IMR-90 (cell line): Measurements from ENCODE around the gene ZNF384. TPM values are rescaled to one million over a fixed set of nuclear protein-coding genes. Genes with fewer than 3 reads are reported as not detected.

Source experiments
- ATAC-seq: fragments of 200-7000 bp; cut with Tn5 transposase; 2 replicates; pipeline ENCODE4 v1.9.1; 2020; ENCODE audit warnings: low read depth, mild to moderate bottlenecking, moderate library complexity
- BruUV-seq: library from RNA; stranded (reverse); fragments of 400-500 nt; replicated peaks from 2 replicates; lab custom pipeline; 2021; lab: Mats Ljungman, UMichigan
- CTCF ChIA-PET: fragments of 300-600 bp; formaldehyde crosslinking; extraction: SDS; loops from one replicate; lab custom pipeline; 2021; ENCODE audit warnings: antibody characterized with exemption; lab: Yijun Ruan, JAX
- POLR2A ChIA-PET: fragments of 300-600 bp; sonication (Branson Sonifier 250); formaldehyde crosslinking; loops from one replicate; lab custom pipeline; 2022; ENCODE audit warnings: antibody characterized with exemption; ENCODE audit not compliant: unreplicated experiment; lab: Charles Lee
- DNase-seq: peaks from one replicate; pipeline ENCODE4 v3.0.0; 2013
- H2AFZ ChIP-seq: replicated peaks from 2 replicates; pipeline ENCODE3; 2013; ENCODE audit warnings: low read length, mild to moderate bottlenecking; ENCODE audit not compliant: poor library complexity
- H2AK5ac ChIP-seq: 2 replicates; pipeline ENCODE4 v1.6.1; 2013; ENCODE audit warnings: low read depth, low read length, inconsistent platforms
- H2AK9ac ChIP-seq: replicated peaks from 2 replicates; pipeline ENCODE3; 2013; ENCODE audit warnings: mild to moderate bottlenecking, low read depth, low read length, moderate library complexity; ENCODE audit not compliant: poor library complexity
- H2BK120ac ChIP-seq: 2 replicates; pipeline ENCODE4 v1.6.1; 2013; ENCODE audit warnings: low read depth, low read length, inconsistent platforms
- H2BK15ac ChIP-seq: 3 replicates; pipeline ENCODE4 v1.6.1; 2013; ENCODE audit warnings: low read depth, low read length, inconsistent platforms
- H2BK20ac ChIP-seq: 2 replicates; pipeline ENCODE4 v1.6.1; 2013; ENCODE audit warnings: low read depth, mild to moderate bottlenecking, inconsistent platforms, low read length, moderate library complexity
- H2BK5ac ChIP-seq: 2 replicates; pipeline ENCODE4 v1.6.1; 2013; ENCODE audit warnings: mild to moderate bottlenecking, low read depth, low read length, inconsistent platforms; ENCODE audit not compliant: poor library complexity, severe bottlenecking
- H3K14ac ChIP-seq: replicated peaks from 2 replicates; pipeline ENCODE4 v1.6.1; 2013; ENCODE audit warnings: low read depth, low read length, inconsistent platforms
- H3K18ac ChIP-seq: 2 replicates; pipeline ENCODE4 v1.6.1; 2013; ENCODE audit warnings: low read depth, low read length, control low read depth
- H3K23ac ChIP-seq: 2 replicates; pipeline ENCODE4 v1.6.1; 2013; ENCODE audit warnings: low read depth, low read length, inconsistent platforms
- H3K27ac ChIP-seq: 2 replicates; pipeline ENCODE4 v1.5.1; 2013; ENCODE audit warnings: mild to moderate bottlenecking, control low read depth, low read length; ENCODE audit not compliant: insufficient read depth
- H3K27me3 ChIP-seq: 2 replicates; pipeline ENCODE4 v1.6.1; 2013; ENCODE audit warnings: low read length; ENCODE audit not compliant: control insufficient read depth, insufficient read depth
- H3K36me3 ChIP-seq: 2 replicates; pipeline ENCODE4 v1.6.1; 2013; ENCODE audit warnings: low read length, mixed read lengths; ENCODE audit not compliant: control insufficient read depth, insufficient read depth
- H3K4ac ChIP-seq: 2 replicates; pipeline ENCODE4 v1.6.1; 2013; ENCODE audit warnings: low read depth, low read length, inconsistent platforms
- H3K4me1 ChIP-seq: 2 replicates; pipeline ENCODE4 v1.6.1; 2013; ENCODE audit warnings: low read length, mixed read lengths; ENCODE audit not compliant: control insufficient read depth, insufficient read depth
- H3K4me2 ChIP-seq: 2 replicates; pipeline ENCODE4 v1.6.1; 2013; ENCODE audit warnings: low read depth, mild to moderate bottlenecking, control low read depth, low read length, moderate library complexity
- H3K4me3 ChIP-seq: 2 replicates; pipeline ENCODE4 v1.5.1; 2013; ENCODE audit warnings: low read depth, mild to moderate bottlenecking, control low read depth, low read length, moderate library complexity; ENCODE audit not compliant: insufficient read depth
- H3K56ac ChIP-seq: 2 replicates; pipeline ENCODE4 v1.6.1; 2013; ENCODE audit warnings: low read length, inconsistent platforms; ENCODE audit not compliant: insufficient read depth; ENCODE audit errors: extremely low read depth
- H3K79me1 ChIP-seq, 2 experiments: 2 replicates each; pipeline ENCODE4 v1.6.1; 2013; ENCODE audit warnings: low read length in 2 of 2, inconsistent platforms in 1 of 2, low read depth in 1 of 2
- H3K9ac ChIP-seq: 2 replicates; pipeline ENCODE4 v1.6.1; 2013; ENCODE audit warnings: low read depth, low read length, control low read depth
- H3K9me1 ChIP-seq: 2 replicates; pipeline ENCODE4 v1.6.1; 2013; ENCODE audit warnings: low read length, inconsistent platforms; ENCODE audit not compliant: insufficient read depth
- H3K9me3 ChIP-seq: 2 replicates; pipeline ENCODE4 v1.6.1; 2013; ENCODE audit warnings: low read length; ENCODE audit not compliant: control insufficient read depth, insufficient read depth
- H4K20me1 ChIP-seq: 2 replicates; pipeline ENCODE4 v1.6.1; 2013; ENCODE audit warnings: low read length, inconsistent platforms; ENCODE audit not compliant: insufficient read depth
- H4K5ac ChIP-seq: 2 replicates; pipeline ENCODE4 v1.6.1; 2013; ENCODE audit warnings: mild to moderate bottlenecking, low read depth, low read length, control low read depth
- H4K8ac ChIP-seq, 2 experiments: 2 replicates each; pipeline ENCODE4 v1.6.1; 2013; ENCODE audit warnings: low read depth in 2 of 2, low read length in 2 of 2, control low read depth in 1 of 2, inconsistent platforms in 1 of 2
- H4K91ac ChIP-seq: 2 replicates; pipeline ENCODE4 v1.6.1; 2013; ENCODE audit warnings: low read depth, low read length, inconsistent platforms; ENCODE audit not compliant: insufficient read depth
- BHLHE40 ChIP-seq: fragments of 150-350 bp; IDR thresholded peaks from 2 replicates; pipeline ENCODE4 v1.6.1; 2016; ENCODE audit warnings: mild to moderate bottlenecking, low read depth, low read length
- CEBPB ChIP-seq: IDR thresholded peaks from 2 replicates; pipeline ENCODE4 v1.6.1; 2012; ENCODE audit warnings: low read depth, low read length, improper control_type of control experiment
- CHD1 ChIP-seq: IDR thresholded peaks from 2 replicates; pipeline ENCODE4 v1.6.1; 2012; ENCODE audit warnings: low read depth, low read length, improper control_type of control experiment
- FOS ChIP-seq: fragments of 150-350 bp; IDR thresholded peaks from 2 replicates; pipeline ENCODE4 v1.6.1; 2016; ENCODE audit warnings: low read depth, low read length
- MAFK ChIP-seq: IDR thresholded peaks from 2 replicates; pipeline ENCODE4 v1.6.1; 2012; ENCODE audit warnings: low read depth, low read length, improper control_type of control experiment
- MAZ ChIP-seq: IDR thresholded peaks from 2 replicates; pipeline ENCODE4 v1.6.1; 2012; ENCODE audit warnings: low read depth, mild to moderate bottlenecking, low read length, improper control_type of control experiment, moderate library complexity, borderline replicate concordance
- MXI1 ChIP-seq: IDR thresholded peaks from 2 replicates; pipeline ENCODE4 v1.6.1; 2012; ENCODE audit warnings: low read depth, mild to moderate bottlenecking, low read length, moderate library complexity, borderline replicate concordance
- NFE2L2 ChIP-seq: fragments of 150-350 bp; IDR thresholded peaks from 2 replicates; pipeline ENCODE4 v1.6.1; 2016; ENCODE audit warnings: low read depth, mild to moderate bottlenecking, low read length
- POLR2A ChIP-seq: IDR thresholded peaks from 2 replicates; pipeline ENCODE4 v1.6.1; 2012; ENCODE audit warnings: mild to moderate bottlenecking, low read depth, low read length
- RAD21 ChIP-seq: IDR thresholded peaks from 2 replicates; pipeline ENCODE4 v1.6.1; 2012; ENCODE audit warnings: low read length, improper control_type of control experiment
- RCOR1 ChIP-seq: IDR thresholded peaks from 2 replicates; pipeline ENCODE4 v1.6.1; 2012; ENCODE audit warnings: mild to moderate bottlenecking, low read length, improper control_type of control experiment; ENCODE audit not compliant: insufficient replicate concordance
- RFX5 ChIP-seq: IDR thresholded peaks from 2 replicates; pipeline ENCODE4 v1.8.0; 2012; ENCODE audit warnings: low read depth, mild to moderate bottlenecking, low read length, moderate library complexity
- SMC3 ChIP-seq: fragments of 150-350 bp; IDR thresholded peaks from 2 replicates; pipeline ENCODE4 v1.6.1; 2016; ENCODE audit warnings: low read depth, mild to moderate bottlenecking, antibody characterized with exemption, low read length, moderate library complexity
- WGBS, 2 experiments: methylation state at CpG; one replicate each; pipeline versions ENCODE4 v1.1.5 to v1.1.7; 2013; ENCODE audit warnings: missing lambda C conversion rate in 2 of 2; ENCODE audit not compliant: insufficient read length in 1 of 2; ENCODE audit errors: extremely low coverage in 2 of 2; 5-methylcytosine and 5-hydroxymethylcytosine counted together
- dilution Hi-C: fragments of 300-500 bp; cut with HindIII; formaldehyde crosslinking; loops from one replicate; pipeline ENCODE4 v1.14.3; 2018; ENCODE audit warnings: low sequenced_read_pairs; ENCODE audit not compliant: unreplicated experiment
- in situ Hi-C: fragments of 300-500 bp; cut with MboI; formaldehyde crosslinking; loops from 3 replicates; pipeline ENCODE4 v1.14.3; 2019; ENCODE audit warnings: low sequenced_read_pairs, inconsistent platforms, mixed read lengths
- intact Hi-C: fragments of 100-400 bp; cut with micrococcal nuclease; formaldehyde crosslinking; loops from 2 replicates; pipeline ENCODE4 v1.10.0; 2022
- polyA plus RNA-seq, 3 experiments: library from polyadenylated mRNA; depleted of rRNA; stranded (reverse); fragments of >200 nt; gene quantifications; 2 replicates each; pipeline ENCODE4 v1.2.3, GENCODE V29; 2012; ENCODE audit warnings: low replicate concordance in 1 of 3
- total RNA-seq: library from RNA; depleted of rRNA; stranded (reverse); fragments of >200 nt; gene quantifications from 2 replicates; pipeline ENCODE4 v1.2.3, GENCODE V29; 2012
- TF ChIP-seq, protein P1 (sequence below): conservative IDR thresholded peaks from 2 replicates; pipeline ENCODE4 v1.5.1; 2012; ENCODE audit warnings: mild to moderate bottlenecking, low read depth, low read length, improper control_type of control experiment
- TF ChIP-seq, protein P2 (sequence below): fragments of 150-350 bp; IDR thresholded peaks from 2 replicates; pipeline ENCODE4 v1.6.1; 2017; ENCODE audit warnings: mild to moderate bottlenecking, antibody characterized with exemption, low read length, low read depth

Gene ZNF384
- total and polyA plus RNA-seq, 2 of the 4 experiments (the other 2 are of a cell fraction), result 16.3 to 55.6 TPM

DNA sequence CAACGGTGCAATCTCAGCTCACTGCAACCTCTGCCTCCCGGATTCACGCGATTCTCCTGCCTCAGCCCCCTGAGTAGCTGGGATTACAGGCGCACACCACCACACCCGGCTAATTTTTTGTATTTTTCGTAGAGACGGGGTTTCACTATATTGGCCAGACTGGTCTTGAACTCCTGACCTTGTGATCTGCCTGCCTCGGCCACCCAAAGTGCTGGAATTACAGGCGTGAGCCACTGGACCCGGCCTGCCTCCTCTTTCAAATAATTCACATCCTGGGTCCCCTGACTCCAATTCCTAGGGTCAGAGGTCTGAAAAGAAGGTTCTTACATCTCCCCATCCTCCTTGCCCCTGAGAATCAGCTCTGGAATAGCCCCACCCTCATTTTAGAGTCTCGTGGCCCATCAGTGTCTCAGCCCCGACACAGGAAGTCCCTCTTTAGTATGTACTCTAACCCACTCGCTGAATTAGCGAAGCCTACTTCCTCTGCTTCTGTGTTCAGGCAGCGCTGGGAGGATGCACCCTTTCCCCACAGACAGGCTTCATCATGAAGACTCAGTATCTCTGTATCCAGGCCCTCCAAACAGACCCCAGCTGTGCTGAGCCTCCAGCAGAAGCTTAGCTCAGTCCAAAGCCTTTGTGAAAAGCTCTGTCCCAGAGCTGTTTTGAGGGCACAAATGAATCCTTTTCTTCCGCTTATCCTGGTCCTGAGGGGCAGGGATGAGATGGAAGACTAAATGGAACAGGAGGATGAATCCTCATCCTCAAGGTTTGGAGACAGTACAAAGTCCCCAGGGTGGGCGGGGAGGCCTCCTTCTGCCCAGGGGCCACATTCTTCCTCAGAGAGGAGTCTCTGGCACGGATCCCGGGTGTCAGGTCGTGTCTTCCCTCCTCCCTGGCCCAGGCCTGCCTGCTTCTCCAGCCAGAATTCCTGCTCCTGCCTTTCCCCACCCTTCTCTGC is 56.9 kb downstream of the ZNF384 start:
- Histone ChIP-seq H3K4me1 (peaks cover 6% of the 10 kb centered on the region; the same call in 1 of the 2 replicates), H3K4ac (0 out of 2 replicates have a peak overlapping the region, but pooled peaks have one; percentile 11), H3K36me3 (no peaks in the 10 kb centered on the region), H4K20me1 (no peaks in the 10 kb centered on the region), H2BK120ac (no peak overlapping the region), H3K27me3 (0 out of 2 replicates have a peak, but pooled peaks cover 4% of the 10 kb centered on the region), H3K56ac (no peak overlapping the region), H3K79me1 (no peaks in the 10 kb centered on the region), H3K23ac (peak overlapping the region; percentile 47; the same call in 1 of the 2 replicates), H3K9me1 (no peaks in the 10 kb centered on the region), H3K9ac (no peak overlapping the region), H3K9me3 (no peaks in the 10 kb centered on the region), H3K27ac (no peak overlapping the region), H2AK9ac (no peak overlapping the region), H2BK15ac (no peak overlapping the region), H3K4me3 (no peak overlapping the region), H4K8ac (peak overlapping the region in 1 of 2 experiments; percentile 46; a peak in 1 of 4 replicates), H2AFZ (peak overlapping the region; percentile 81), H2AK5ac (peak overlapping the region; percentile 62; the same call in 1 of the 2 replicates), H2BK20ac (no peak overlapping the region), H2BK5ac (no peak overlapping the region), H4K91ac (no peak overlapping the region), H3K14ac (no peak overlapping the region), H4K5ac (no peak overlapping the region; the same call in 1 of the 2 replicates), H3K4me2 (no peak overlapping the region), H3K18ac (no peak overlapping the region)
- ChIA-PET CTCF (no interaction called here), POLR2A (no interaction called here)
- in situ Hi-C loops (no loop called here), intact Hi-C loops (no loop called here), dilution Hi-C loops (no loop called here)
- no peak for DNase-seq
- 91% methylated on average over 8 of the region's 21 CpGs; no CpG with 5 or more reads in 1 of the 2 experiments for WGBS, 2 experiments
- ATAC-seq, result peak; percentile 46
- no TSS peak for BruUV-seq
- TF ChIP-seq BHLHE40 (no peak), RFX5 (no peak), SMC3 (no peak), RAD21 (no peak), MAZ (no peak), FOS (no peak), RCOR1 (no peak), MXI1 (no peak), CEBPB (no peak), MAFK (no peak), CHD1 (no peak), NFE2L2 (no peak), POLR2A (no peak)
- TF ChIP-seq, protein P1, sequence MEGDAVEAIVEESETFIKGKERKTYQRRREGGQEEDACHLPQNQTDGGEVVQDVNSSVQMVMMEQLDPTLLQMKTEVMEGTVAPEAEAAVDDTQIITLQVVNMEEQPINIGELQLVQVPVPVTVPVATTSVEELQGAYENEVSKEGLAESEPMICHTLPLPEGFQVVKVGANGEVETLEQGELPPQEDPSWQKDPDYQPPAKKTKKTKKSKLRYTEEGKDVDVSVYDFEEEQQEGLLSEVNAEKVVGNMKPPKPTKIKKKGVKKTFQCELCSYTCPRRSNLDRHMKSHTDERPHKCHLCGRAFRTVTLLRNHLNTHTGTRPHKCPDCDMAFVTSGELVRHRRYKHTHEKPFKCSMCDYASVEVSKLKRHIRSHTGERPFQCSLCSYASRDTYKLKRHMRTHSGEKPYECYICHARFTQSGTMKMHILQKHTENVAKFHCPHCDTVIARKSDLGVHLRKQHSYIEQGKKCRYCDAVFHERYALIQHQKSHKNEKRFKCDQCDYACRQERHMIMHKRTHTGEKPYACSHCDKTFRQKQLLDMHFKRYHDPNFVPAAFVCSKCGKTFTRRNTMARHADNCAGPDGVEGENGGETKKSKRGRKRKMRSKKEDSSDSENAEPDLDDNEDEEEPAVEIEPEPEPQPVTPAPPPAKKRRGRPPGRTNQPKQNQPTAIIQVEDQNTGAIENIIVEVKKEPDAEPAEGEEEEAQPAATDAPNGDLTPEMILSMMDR, result no peak
- TF ChIP-seq, protein P2, sequence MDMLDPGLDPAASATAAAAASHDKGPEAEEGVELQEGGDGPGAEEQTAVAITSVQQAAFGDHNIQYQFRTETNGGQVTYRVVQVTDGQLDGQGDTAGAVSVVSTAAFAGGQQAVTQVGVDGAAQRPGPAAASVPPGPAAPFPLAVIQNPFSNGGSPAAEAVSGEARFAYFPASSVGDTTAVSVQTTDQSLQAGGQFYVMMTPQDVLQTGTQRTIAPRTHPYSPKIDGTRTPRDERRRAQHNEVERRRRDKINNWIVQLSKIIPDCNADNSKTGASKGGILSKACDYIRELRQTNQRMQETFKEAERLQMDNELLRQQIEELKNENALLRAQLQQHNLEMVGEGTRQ, result no peak
